Esophagus muscularis mucosa (tissue), 4 donors: ENCODE data around the gene IQCN. TPM values are rescaled to one million over a fixed set of nuclear protein-coding genes. Genes with fewer than 3 reads are reported as not detected.

ENCODE experiments used
- DNase-seq: peaks from one replicate; pipeline ENCODE4 v3.0.0-alpha.2; 2017; ENCODE audit errors: extremely low spot score
- H3K27ac ChIP-seq, 4 donors: fragments of 200-600 bp; sonication (generic); replicated peaks in 1 of 4; 1 replicate in 3 of 4; 2 replicates in 1 of 4; pipeline ENCODE4 v1.5.1; 2016 to 2019; ENCODE audit warnings: mild to moderate bottlenecking in 1 of 4
- H3K27me3 ChIP-seq, 4 donors: fragments of 200-600 bp; sonication (generic); one replicate each; pipeline versions ENCODE4 v1.5.1 to v1.6.0; 2016 to 2019
- H3K36me3 ChIP-seq, 4 donors: fragments of 200-600 bp; sonication (generic); one replicate each; pipeline ENCODE4 v1.5.1; 2016 to 2019
- H3K4me1 ChIP-seq, 4 donors: fragments of 200-600 bp; sonication (generic); one replicate each; pipeline ENCODE4 v1.5.1; 2016 to 2019
- H3K4me3 ChIP-seq, 4 donors: fragments of 200-600 bp; sonication (generic); 1 replicate in 2 of 4; 2 replicates in 2 of 4; pipeline ENCODE4 v1.5.1; 2016 to 2019; ENCODE audit warnings: mild to moderate bottlenecking in 4 of 4, moderate library complexity in 1 of 4
- H3K9me3 ChIP-seq, 4 donors: fragments of 200-600 bp; sonication (generic); 1 replicate in 3 of 4; 2 replicates in 1 of 4; pipeline ENCODE4 v1.5.1; 2016 to 2019
- EP300 ChIP-seq: sonication (generic); formaldehyde crosslinking; IDR thresholded peaks from one replicate; pipeline ENCODE4 v1.6.1; 2017; ENCODE audit warnings: antibody characterized with exemption
- POLR2A ChIP-seq: fragments of 450-650 bp; IDR thresholded peaks from one replicate; pipeline ENCODE4 v1.6.1; 2017; ENCODE audit warnings: antibody characterized with exemption, moderate library complexity, mild to moderate bottlenecking, low read depth
- POLR2AphosphoS5 ChIP-seq, 2 donors: sonication (generic); formaldehyde crosslinking; IDR thresholded peaks; one replicate each; pipeline ENCODE4 v1.6.1; 2017; ENCODE audit warnings: antibody characterized with exemption in 2 of 2
- WGBS: methylation state at CpG from one replicate; pipeline ENCODE4 v1.1.5; 2018; 5-methylcytosine and 5-hydroxymethylcytosine counted together
- intact Hi-C: fragments of 100-400 bp; cut with DNase I; formaldehyde crosslinking; loops from one replicate; pipeline ENCODE4 v1.15.1; 2023
- total RNA-seq, 4 donors: library from RNA; depleted of rRNA; stranded (reverse); fragments of >200 nt; gene quantifications; one replicate each; pipeline versions ENCODE4 v1.1.0 to v1.2.1, GENCODE V29; 2016
- TF ChIP-seq, protein P1 (sequence below), 3 experiments: fragments of 200-600 bp in 2 of 3; fragments of 450-650 bp in 1 of 3; sonication (generic) in 2 of 3; IDR thresholded peaks; one replicate each; pipeline ENCODE4 v1.5.1; 2017 to 2019; ENCODE audit warnings: antibody characterized with exemption in 3 of 3, mild to moderate bottlenecking in 2 of 3, moderate library complexity in 1 of 3

IQCN gene
- total RNA-seq, 4 donors from 2014 or later = 0.52 to 2.5 (median 1.3) TPM

- Histone ChIP-seq H3K27ac (peak overlapping the region in 1 of 4 donors; percentile 93), H3K4me3 (no peak overlapping the region), H3K9me3 (no peaks in the 10 kb centered on the region), H3K4me1 (peaks cover 32 to 45% (median 37%) of the 10 kb centered on the region in 4 donors), H3K27me3 (no peaks in the 10 kb centered on the region), H3K36me3 (peaks cover 7 to 62% (median 57%) of the 10 kb centered on the region in 4 donors)
- no peak for DNase-seq
- TF ChIP-seq, protein P1, sequence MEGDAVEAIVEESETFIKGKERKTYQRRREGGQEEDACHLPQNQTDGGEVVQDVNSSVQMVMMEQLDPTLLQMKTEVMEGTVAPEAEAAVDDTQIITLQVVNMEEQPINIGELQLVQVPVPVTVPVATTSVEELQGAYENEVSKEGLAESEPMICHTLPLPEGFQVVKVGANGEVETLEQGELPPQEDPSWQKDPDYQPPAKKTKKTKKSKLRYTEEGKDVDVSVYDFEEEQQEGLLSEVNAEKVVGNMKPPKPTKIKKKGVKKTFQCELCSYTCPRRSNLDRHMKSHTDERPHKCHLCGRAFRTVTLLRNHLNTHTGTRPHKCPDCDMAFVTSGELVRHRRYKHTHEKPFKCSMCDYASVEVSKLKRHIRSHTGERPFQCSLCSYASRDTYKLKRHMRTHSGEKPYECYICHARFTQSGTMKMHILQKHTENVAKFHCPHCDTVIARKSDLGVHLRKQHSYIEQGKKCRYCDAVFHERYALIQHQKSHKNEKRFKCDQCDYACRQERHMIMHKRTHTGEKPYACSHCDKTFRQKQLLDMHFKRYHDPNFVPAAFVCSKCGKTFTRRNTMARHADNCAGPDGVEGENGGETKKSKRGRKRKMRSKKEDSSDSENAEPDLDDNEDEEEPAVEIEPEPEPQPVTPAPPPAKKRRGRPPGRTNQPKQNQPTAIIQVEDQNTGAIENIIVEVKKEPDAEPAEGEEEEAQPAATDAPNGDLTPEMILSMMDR (IDR thresholded peaks at IDR 0.05) = no peak
- TF ChIP-seq POLR2AphosphoS5 (IDR thresholded peaks at IDR 0.05) = no peak
- no peak for TF ChIP-seq EP300
- TF ChIP-seq POLR2A = no peak
- intact Hi-C loops = no loop called here
- WGBS = 99% methylated on average over 14 of the region's 33 CpGs
Measured at GRCh38 chr19:18309525-18310064, 35.3 kb upstream of the IQCN start.

DNA sequence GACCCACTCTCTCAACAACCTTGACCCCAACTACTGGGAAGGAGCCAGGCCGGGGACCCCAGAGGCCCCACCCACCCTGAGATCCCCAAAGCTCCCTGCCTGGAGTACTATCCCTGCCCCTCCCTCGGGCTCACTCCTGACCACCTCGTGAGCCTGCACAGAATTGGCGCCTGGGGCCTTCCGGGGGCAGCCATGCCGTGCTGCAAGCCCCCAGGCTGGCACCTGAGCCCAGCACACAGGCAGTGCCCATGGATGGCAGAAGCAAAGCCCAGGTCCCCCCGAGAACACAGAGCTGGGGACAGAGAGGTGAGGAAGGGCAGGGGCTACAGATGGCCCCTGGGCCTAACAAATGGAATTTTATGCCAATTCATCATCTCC lies 34.7 kb upstream of the IQCN start:
- H3K27ac ChIP-seq = peak overlapping the region in 2 of 4 donors; percentile 93 to 99
- WGBS = no CpG with 5 or more reads among the region's 7 CpGs
- intact Hi-C loops = no loop called here
- DNase-seq = no peak
- H3K9me3 ChIP-seq = no peaks in the 10 kb centered on the region
- peaks cover 39 to 52% (median 43%) of the 10 kb centered on the region in 4 donors for H3K4me1 ChIP-seq
- H3K4me3 ChIP-seq = no peak overlapping the region
- H3K36me3 ChIP-seq = peaks cover 7 to 55% (median 54%) of the 10 kb centered on the region in 4 donors
- TF ChIP-seq EP300 = no peak
- TF ChIP-seq, protein P1 (IDR thresholded peaks at IDR 0.05) = no peak
- TF ChIP-seq POLR2AphosphoS5 (IDR thresholded peaks at IDR 0.05) = no peak
- TF ChIP-seq POLR2A = no peak
- H3K27me3 ChIP-seq = no peaks in the 10 kb centered on the region

- Histone ChIP-seq H3K4me1 (peaks cover 45 to 58% (median 50%) of the 10 kb centered on the region in 4 donors), H3K4me3 (no peak overlapping the region), H3K9me3 (no peaks in the 10 kb centered on the region), H3K27ac (peak overlapping the region; percentile 93 to 99 (median 98)), H3K36me3 (peaks cover 7 to 53% (median 48%) of the 10 kb centered on the region in 4 donors), H3K27me3 (no peaks in the 10 kb centered on the region)
- WGBS = 88% methylated on average over 8 of the region's 20 CpGs
- TF ChIP-seq POLR2A = no peak
- TF ChIP-seq, protein P1 (IDR thresholded peaks at IDR 0.05) = no peak
- TF ChIP-seq EP300 = no peak
- no peak for TF ChIP-seq POLR2AphosphoS5 (IDR thresholded peaks at IDR 0.05)
- intact Hi-C loops = no loop called here
- no peak for DNase-seq
Measured at GRCh38 chr19:18308051-18308947, 34.0 kb upstream of the IQCN start.

GRCh38 chr19:18307271-18307681 lies 33.0 kb upstream of the IQCN start:
- 57% methylated on average over 15 of the region's 19 CpGs for WGBS

More at GRCh38 chr19:18307271-18307681, 33.0 kb upstream of the IQCN start:
- Histone ChIP-seq H3K4me3 (peak overlapping the region; percentile 5 to 22 (median 17)), H3K27ac (peak overlapping the region; percentile 93 to 99 (median 98)), H3K27me3 (no peaks in the 10 kb centered on the region), H3K9me3 (no peaks in the 10 kb centered on the region), H3K36me3 (peaks cover 7 to 46% (median 39%) of the 10 kb centered on the region in 4 donors), H3K4me1 (peaks cover 55 to 68% (median 60%) of the 10 kb centered on the region in 4 donors)
- TF ChIP-seq EP300 (no peak), POLR2AphosphoS5 (IDR thresholded peaks at IDR 0.05) (no peak), POLR2A (no peak)
- TF ChIP-seq, protein P1 (IDR thresholded peaks at IDR 0.05) = peak in 2 of 3 experiments; percentile 19 to 21
- intact Hi-C loops = loop anchor here (1.0 kb wide), 1 partner anchor 16 kb away; the partner anchor contains the start of gene LSM4
- DNase-seq = no peak
